Fibroblast of lung (primary cell): ENCODE measurements around the gene MRPL27. TPM values are rescaled to one million over a fixed set of nuclear protein-coding genes. Genes with fewer than 3 reads are reported as not detected.

Source experiments
- DNase-seq, 2 donors: peaks; one replicate each; pipeline versions ENCODE4 v3.0.0 to v3.0.0-alpha.2; 2010; ENCODE audit warnings: low read depth in 2 of 2
- H2AFZ ChIP-seq: 2 replicates; pipeline ENCODE4 v1.5.1; 2012; ENCODE audit warnings: low read length, control low read depth, inconsistent platforms
- H3K27ac ChIP-seq: 2 replicates; pipeline ENCODE4 v1.5.1; 2011; ENCODE audit warnings: low read length, control low read depth; ENCODE audit not compliant: insufficient read depth
- H3K27me3 ChIP-seq: 2 replicates; pipeline ENCODE4 v1.5.1; 2011; ENCODE audit warnings: mild to moderate bottlenecking, low read length; ENCODE audit not compliant: control insufficient read depth, insufficient read depth
- H3K36me3 ChIP-seq: 2 replicates; pipeline ENCODE4 v1.5.1; 2011; ENCODE audit warnings: low read length; ENCODE audit not compliant: control insufficient read depth, insufficient read depth
- H3K4me1 ChIP-seq: 2 replicates; pipeline ENCODE4 v1.5.1; 2011; ENCODE audit warnings: low read length; ENCODE audit not compliant: control insufficient read depth, insufficient read depth; ENCODE audit errors: extremely low read depth
- H3K4me2 ChIP-seq: 2 replicates; pipeline ENCODE4 v1.5.1; 2011; ENCODE audit warnings: low read length, control low read depth; ENCODE audit not compliant: insufficient read depth; ENCODE audit errors: extremely low read depth
- H3K4me3 ChIP-seq, 4 experiments: fragments of 200-600 bp in 1 of 4; sonication (generic) in 1 of 4; replicated peaks in 1 of 4; 2 replicates each; pipeline ENCODE4 v1.5.1; 2011 to 2016; ENCODE audit warnings: low read length in 4 of 4, low read depth in 3 of 4, mild to moderate bottlenecking in 3 of 4, control low read depth in 2 of 4, inconsistent platforms in 1 of 4, mixed read lengths in 1 of 4; ENCODE audit not compliant: insufficient read depth in 1 of 4; ENCODE audit errors: control extremely low read depth in 1 of 4
- H3K79me2 ChIP-seq: 2 replicates; pipeline ENCODE4 v1.5.1; 2012; ENCODE audit warnings: mild to moderate bottlenecking, low read length, inconsistent platforms; ENCODE audit not compliant: control insufficient read depth, insufficient read depth
- H3K9ac ChIP-seq: 2 replicates; pipeline ENCODE4 v1.5.1; 2011; ENCODE audit warnings: mild to moderate bottlenecking, low read length, control low read depth; ENCODE audit not compliant: insufficient read depth
- H3K9me3 ChIP-seq: 2 replicates; pipeline ENCODE4 v1.5.1; 2012; ENCODE audit warnings: low read depth, low read length; ENCODE audit not compliant: control insufficient read depth, insufficient read depth
- H4K20me1 ChIP-seq: 2 replicates; pipeline ENCODE4 v1.5.1; 2011; ENCODE audit warnings: low read length; ENCODE audit not compliant: control insufficient read depth, insufficient read depth; ENCODE audit errors: extremely low read depth
- EZH2 ChIP-seq: IDR thresholded peaks from 2 replicates; pipeline ENCODE4 v1.5.1; 2012; ENCODE audit warnings: low read length, control low read depth, mild to moderate bottlenecking; ENCODE audit errors: missing control alignments
- polyA plus RNA-seq, 2 donors: library from polyadenylated mRNA; depleted of rRNA in 1 of 2; stranded (reverse) in 1 of 2; unstranded in 1 of 2; fragments of >200 nt; gene quantifications; 2 replicates each; pipeline ENCODE4 v1.2.1, GENCODE V29; 2011 to 2012; ENCODE audit warnings: missing spikeins in 1 of 2
- total RNA-seq: library from RNA; depleted of rRNA; stranded (reverse); fragments of >200 nt; gene quantifications from 2 replicates; pipeline ENCODE4 v1.2.1, GENCODE V29; 2014
- TF ChIP-seq, protein P1 (sequence below), 2 donors: IDR thresholded peaks in 1 of 2; conservative IDR thresholded peaks in 1 of 2; 1 replicate in 1 of 2; 2 replicates in 1 of 2; pipeline ENCODE4 v1.5.1; 2011 to 2012; ENCODE audit warnings: low read length in 2 of 2, control low read depth in 1 of 2, inconsistent platforms in 1 of 2, low read depth in 1 of 2, mild to moderate bottlenecking in 1 of 2

MRPL27 gene
- total and polyA plus RNA-seq, 2 donors (not counting 1 experiment from before 2014, with no cell fraction given), result 53.3 to 113 TPM

DNA sequence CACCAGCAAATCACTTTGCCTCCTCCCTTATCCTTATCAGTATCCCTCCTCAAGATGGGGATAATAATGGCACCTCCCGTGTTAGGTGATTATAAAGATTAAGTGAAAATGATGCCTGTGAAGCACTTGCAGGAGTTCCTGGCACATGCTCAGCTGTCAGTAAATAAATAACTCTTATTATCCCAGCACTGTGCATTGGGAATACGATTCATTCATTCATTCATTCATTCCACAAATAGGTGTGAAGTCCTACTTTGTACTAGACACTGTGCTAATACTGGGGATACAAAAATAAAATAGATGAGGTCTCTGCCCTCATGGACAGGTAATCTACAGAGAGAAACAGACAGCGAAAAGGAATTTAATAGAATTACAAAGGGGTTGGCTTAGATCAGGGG is 25.1 kb downstream of the MRPL27 start:
- Histone ChIP-seq H4K20me1 (no peaks in the 10 kb centered on the region), H3K4me1 (peaks cover 9% of the 10 kb centered on the region), H3K4me2 (peak overlapping the region; percentile 93), H2AFZ (no peak overlapping the region), H3K27me3 (peaks cover 2% of the 10 kb centered on the region), H3K27ac (no peak overlapping the region), H3K4me3 (peak overlapping the region in 1 of 4 experiments; percentile 92), H3K9ac (no peak overlapping the region), H3K79me2 (peaks cover 13% of the 10 kb centered on the region), H3K9me3 (no peaks in the 10 kb centered on the region), H3K36me3 (peaks cover 2% of the 10 kb centered on the region)
- TF ChIP-seq EZH2, result no peak
- TF ChIP-seq, protein P1, sequence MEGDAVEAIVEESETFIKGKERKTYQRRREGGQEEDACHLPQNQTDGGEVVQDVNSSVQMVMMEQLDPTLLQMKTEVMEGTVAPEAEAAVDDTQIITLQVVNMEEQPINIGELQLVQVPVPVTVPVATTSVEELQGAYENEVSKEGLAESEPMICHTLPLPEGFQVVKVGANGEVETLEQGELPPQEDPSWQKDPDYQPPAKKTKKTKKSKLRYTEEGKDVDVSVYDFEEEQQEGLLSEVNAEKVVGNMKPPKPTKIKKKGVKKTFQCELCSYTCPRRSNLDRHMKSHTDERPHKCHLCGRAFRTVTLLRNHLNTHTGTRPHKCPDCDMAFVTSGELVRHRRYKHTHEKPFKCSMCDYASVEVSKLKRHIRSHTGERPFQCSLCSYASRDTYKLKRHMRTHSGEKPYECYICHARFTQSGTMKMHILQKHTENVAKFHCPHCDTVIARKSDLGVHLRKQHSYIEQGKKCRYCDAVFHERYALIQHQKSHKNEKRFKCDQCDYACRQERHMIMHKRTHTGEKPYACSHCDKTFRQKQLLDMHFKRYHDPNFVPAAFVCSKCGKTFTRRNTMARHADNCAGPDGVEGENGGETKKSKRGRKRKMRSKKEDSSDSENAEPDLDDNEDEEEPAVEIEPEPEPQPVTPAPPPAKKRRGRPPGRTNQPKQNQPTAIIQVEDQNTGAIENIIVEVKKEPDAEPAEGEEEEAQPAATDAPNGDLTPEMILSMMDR (conservative IDR thresholded peaks at IDR 0.05 in 1 of 2, IDR thresholded peaks at IDR 0.05 in 1 of 2; ENCODE audit: low read depth in 1 of 2, low read length in 2 of 2), result no peak
- no peak for DNase-seq

DNA sequence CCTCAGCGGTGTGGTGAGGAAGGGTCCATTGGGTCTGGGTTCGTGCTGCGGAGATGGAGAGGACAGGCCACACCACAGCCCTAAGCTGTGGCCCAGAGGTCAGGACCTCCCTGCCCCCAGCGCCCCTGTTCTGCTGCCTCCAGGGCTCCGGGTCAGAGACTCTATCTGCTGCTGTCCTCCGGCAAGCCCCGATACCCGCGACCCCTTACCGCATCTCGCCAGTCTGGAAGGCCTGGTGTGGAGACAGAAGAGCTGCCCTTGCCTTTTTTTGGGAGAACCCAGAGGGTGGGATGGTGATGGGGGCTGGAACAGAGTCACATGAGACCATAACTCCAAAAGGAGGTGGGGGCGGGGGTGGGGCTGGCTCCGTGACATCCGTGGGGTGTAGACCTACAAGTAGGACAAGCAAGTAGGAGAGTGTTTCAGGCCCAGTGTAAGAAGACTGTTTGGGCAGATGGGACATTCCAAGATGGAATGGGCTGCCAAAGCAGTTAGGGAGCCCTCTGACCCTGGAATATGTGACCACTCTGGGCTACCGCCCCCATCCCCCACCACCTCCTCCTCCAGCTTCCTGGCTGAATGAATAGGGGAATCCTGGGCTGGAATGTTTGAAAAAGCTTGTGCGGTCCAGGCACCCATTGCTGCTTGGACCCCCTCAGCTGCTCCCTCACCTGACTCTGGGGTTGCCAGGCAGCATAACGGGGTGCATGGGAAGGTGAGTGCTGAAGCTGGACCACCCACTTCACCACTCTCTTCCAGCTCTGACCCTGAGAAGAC is 25.7 kb downstream of the MRPL27 start:
- TF ChIP-seq, protein P1 (conservative IDR thresholded peaks at IDR 0.05 in 1 of 2, IDR thresholded peaks at IDR 0.05 in 1 of 2; ENCODE audit: low read depth in 1 of 2, low read length in 2 of 2), result no peak
- TF ChIP-seq EZH2, result no peak
- DNase-seq, result no peak
- peak overlapping the region; percentile 93 for H3K4me2 ChIP-seq
- peak overlapping the region; percentile 77 for H3K9ac ChIP-seq
- peaks cover 13% of the 10 kb centered on the region for H3K79me2 ChIP-seq
- peak overlapping the region; percentile 75 to 92 (median 88) for H3K4me3 ChIP-seq
- H2AFZ ChIP-seq, result peak overlapping the region; percentile 49
- H3K27ac ChIP-seq, result peak overlapping the region; percentile 58
- H3K4me1 ChIP-seq, result peaks cover 9% of the 10 kb centered on the region
- H3K27me3 ChIP-seq, result peaks cover 2% of the 10 kb centered on the region
- no peaks in the 10 kb centered on the region for H4K20me1 ChIP-seq
- peaks cover 2% of the 10 kb centered on the region for H3K36me3 ChIP-seq
- H3K9me3 ChIP-seq, result no peaks in the 10 kb centered on the region

DNA sequence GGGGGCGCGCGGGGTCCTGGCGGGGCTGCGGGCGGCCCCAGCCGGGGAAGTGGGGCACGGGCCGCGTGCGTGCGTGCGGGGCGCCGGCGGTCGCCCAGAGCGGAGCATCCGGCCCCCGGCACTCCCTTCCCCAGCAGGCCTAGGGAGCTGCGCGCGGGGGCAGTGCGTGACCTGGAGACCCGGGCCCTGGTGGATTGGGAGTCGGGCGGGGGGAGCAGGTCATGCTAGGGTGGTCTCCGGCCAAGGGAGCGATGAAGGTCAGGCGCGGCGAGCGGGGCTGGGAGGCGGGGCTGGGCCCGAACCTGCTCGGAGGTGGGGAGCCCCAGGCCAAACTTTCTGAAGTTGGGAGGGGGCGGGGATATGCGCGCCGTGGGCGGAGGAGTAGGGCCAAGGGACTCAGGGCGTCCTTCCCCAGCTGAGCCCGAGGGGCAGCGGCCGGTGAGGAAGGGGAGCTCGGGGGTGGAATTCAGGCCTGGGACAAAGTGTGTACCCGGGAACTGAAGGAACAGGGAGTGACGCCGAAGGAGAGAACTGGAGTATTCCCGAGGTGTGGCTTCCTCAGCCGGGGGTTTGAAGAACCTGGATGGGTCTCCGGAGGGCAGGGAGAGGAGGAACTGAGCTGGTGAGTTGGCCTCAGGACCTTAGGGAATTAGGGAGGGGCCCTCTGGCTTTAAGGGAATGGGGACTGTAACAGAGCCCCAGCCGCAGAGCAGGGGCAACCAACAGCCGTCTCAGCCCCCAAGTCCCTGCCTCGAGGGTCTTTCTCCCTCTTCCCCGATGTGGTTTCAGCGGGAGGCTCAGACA is 26.5 kb downstream of the MRPL27 start:
- Histone ChIP-seq H3K36me3 (peaks cover 2% of the 10 kb centered on the region), H3K4me1 (peaks cover 9% of the 10 kb centered on the region), H3K4me3 (peak overlapping the region; percentile 75 to 92 (median 88)), H3K27ac (peak overlapping the region; percentile 58), H3K9ac (peak overlapping the region; percentile 77), H3K79me2 (peaks cover 13% of the 10 kb centered on the region), H4K20me1 (no peaks in the 10 kb centered on the region), H3K9me3 (no peaks in the 10 kb centered on the region), H3K27me3 (peaks cover 2% of the 10 kb centered on the region), H2AFZ (peak overlapping the region; percentile 83), H3K4me2 (peak overlapping the region; percentile 93)
- no peak for TF ChIP-seq EZH2
- TF ChIP-seq, protein P1 (conservative IDR thresholded peaks at IDR 0.05 in 1 of 2, IDR thresholded peaks at IDR 0.05 in 1 of 2; ENCODE audit: low read depth in 1 of 2, low read length in 2 of 2), result no peak
- DNase-seq, result no peak
